Astrocyte of the cerebellum (primary cell): ENCODE measurements around the gene USP47.

ENCODE experiments used
- DNase-seq: peaks from one replicate; pipeline ENCODE4 v3.0.0-alpha.2; 2011; ENCODE audit warnings: low read depth
- H3K4me3 ChIP-seq: 2 replicates; pipeline ENCODE4 v1.5.1; 2011; ENCODE audit warnings: mild to moderate bottlenecking, low read depth, low read length, moderate library complexity
- in situ Hi-C: cut with HindIII; loops from 2 replicates; pipeline ENCODE4 v1.10.0; 2017; ENCODE audit warnings: low sequenced_read_pairs
- TF ChIP-seq, protein P1 (sequence below): IDR thresholded peaks from 2 replicates; pipeline ENCODE4 v1.5.1; 2012; ENCODE audit warnings: low read length, low read depth, moderate library complexity, mild to moderate bottlenecking; ENCODE audit errors: missing control alignments

The USP47 gene

DNA sequence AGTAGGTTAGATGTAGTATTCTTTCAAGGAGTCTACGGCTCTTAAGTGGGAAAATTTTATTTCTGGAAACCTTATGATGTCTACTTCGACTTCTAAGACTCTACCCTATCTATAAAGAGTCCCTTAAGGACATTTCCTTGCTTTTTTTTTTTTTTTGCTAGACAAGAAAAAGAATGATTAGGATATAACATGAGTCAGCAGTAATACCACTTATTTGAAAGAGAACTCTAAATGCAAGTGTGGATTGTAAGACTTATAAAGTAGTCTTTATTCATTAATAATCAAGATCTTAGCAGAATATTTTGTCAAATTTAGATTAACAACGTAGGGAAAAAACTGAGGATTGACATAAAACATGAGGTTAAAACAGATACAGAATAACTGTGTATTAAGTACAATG lies 95.7 kb downstream of the USP47 start:
- no peak for DNase-seq
- H3K4me3 ChIP-seq, result no peak overlapping the region
- in situ Hi-C loops, result no loop called here
- TF ChIP-seq, protein P1, sequence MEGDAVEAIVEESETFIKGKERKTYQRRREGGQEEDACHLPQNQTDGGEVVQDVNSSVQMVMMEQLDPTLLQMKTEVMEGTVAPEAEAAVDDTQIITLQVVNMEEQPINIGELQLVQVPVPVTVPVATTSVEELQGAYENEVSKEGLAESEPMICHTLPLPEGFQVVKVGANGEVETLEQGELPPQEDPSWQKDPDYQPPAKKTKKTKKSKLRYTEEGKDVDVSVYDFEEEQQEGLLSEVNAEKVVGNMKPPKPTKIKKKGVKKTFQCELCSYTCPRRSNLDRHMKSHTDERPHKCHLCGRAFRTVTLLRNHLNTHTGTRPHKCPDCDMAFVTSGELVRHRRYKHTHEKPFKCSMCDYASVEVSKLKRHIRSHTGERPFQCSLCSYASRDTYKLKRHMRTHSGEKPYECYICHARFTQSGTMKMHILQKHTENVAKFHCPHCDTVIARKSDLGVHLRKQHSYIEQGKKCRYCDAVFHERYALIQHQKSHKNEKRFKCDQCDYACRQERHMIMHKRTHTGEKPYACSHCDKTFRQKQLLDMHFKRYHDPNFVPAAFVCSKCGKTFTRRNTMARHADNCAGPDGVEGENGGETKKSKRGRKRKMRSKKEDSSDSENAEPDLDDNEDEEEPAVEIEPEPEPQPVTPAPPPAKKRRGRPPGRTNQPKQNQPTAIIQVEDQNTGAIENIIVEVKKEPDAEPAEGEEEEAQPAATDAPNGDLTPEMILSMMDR, result no peak

GRCh38 chr11:11937957-11938356 lies 96.2 kb downstream of the USP47 start:
- in situ Hi-C loops, result no loop called here

DNA sequence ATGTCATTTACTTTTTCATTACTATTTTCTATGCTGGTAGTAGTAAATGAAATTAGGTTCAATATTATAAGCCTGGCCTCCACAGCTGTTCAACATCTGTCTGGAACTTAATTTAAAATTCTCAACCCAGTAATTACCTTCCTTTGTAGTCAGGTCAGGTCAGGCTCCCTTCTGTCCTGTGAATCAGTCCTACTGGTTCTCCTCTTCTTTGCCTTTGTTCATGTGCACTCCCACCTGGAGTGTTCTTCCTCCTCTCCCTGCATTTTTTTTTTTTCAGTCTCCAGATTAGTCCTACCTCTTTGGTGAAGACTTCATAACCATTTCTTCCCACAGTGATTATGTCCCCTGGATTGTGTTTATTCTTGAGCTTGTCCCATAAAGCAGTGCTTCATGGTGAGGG lies 98.8 kb downstream of the USP47 start:
- TF ChIP-seq, protein P1, result no peak
- H3K4me3 ChIP-seq, result no peak overlapping the region
- in situ Hi-C loops, result no loop called here
- DNase-seq, result no peak

More at GRCh38 chr11:11937957-11938356, 96.2 kb downstream of the USP47 start:
- DNase-seq, result no peak
- H3K4me3 ChIP-seq, result no peak overlapping the region
- TF ChIP-seq, protein P1, result no peak

DNA sequence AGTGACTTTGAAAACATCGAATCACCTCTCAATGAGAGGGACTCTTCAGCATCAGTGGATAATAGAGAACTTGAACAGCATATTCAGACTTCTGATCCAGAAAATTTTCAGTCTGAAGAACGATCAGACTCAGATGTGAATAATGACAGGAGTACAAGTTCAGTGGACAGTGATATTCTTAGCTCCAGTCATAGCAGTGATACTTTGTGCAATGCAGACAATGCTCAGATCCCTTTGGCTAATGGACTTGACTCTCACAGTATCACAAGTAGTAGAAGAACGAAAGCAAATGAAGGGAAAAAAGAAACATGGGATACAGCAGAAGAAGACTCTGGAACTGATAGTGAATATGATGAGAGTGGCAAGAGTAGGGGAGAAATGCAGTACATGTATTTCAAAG lies 100.9 kb downstream of the USP47 start:
- DNase-seq, result no peak
- H3K4me3 ChIP-seq, result no peak overlapping the region
- TF ChIP-seq, protein P1, result no peak
- in situ Hi-C loops, result no loop called here

DNA sequence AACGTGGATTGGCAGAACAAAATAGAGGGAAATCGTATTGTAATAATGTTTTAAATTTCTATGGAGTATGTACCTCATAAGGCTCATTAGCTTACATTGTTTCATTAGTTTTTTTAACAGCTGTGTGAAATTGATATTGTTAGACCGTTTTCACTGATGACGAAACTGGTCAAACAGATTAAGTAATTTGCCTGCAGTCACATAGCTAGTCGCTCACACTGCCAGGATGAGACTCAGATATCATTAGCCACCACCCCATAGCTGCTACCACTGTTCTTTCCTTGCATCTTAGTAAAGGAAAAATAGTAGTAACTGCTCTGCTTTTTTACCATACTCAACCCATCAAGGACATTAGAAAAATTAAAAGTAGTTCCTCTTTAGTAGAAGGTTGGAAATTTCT lies 102.7 kb downstream of the USP47 start:
- no peak overlapping the region for H3K4me3 ChIP-seq
- in situ Hi-C loops, result no loop called here
- DNase-seq, result no peak
- TF ChIP-seq, protein P1, result no peak

DNA sequence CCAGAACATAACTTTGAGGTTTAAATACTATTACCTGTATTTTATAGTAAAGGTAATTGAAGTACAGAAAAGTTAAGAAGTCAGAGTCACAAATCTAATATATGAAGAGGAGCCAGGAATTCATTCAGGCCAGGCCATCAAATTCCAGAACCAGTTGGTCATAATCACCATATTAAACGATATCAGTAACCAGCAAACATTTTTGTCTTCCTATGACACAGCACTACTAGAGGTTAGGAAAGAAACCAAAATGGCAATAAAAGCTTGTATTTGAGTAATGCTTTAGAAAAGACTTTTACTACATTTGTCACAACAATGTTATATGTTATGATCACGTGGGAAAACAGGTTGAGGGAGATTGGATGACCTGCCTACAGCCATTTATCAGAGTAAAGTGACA lies 104.4 kb downstream of the USP47 start:
- in situ Hi-C loops, result no loop called here
- no peak overlapping the region for H3K4me3 ChIP-seq
- no peak for DNase-seq
- TF ChIP-seq, protein P1, result no peak

DNA sequence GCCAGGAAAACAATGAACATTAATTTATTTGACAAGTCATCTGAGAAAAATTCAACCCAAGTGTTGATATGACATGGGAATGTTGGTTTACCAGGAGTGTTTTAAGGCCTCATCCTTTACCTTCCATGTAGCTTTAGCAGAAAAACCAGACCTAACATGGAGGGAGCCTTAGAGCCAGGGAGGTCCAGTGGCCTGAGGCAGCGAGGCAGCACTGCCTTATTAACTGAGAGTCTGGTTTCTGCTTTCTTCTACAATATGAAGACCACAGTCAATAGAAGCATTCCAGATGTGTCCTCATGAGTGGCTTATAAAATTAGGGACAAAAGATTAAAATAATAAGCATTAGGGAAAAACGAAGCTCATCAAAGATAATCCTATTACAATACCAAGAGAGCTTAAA lies 105.1 kb downstream of the USP47 start:
- no peak for DNase-seq
- TF ChIP-seq, protein P1, result no peak
- in situ Hi-C loops, result no loop called here

More for the DNA sequence above, 105.1 kb downstream of the USP47 start:
- no peak overlapping the region for H3K4me3 ChIP-seq
